Uterus (tissue), 4 donors: ENCODE data around the gene TBX6. TPM values are rescaled to one million over a fixed set of nuclear protein-coding genes. Genes with fewer than 3 reads are reported as not detected.

Experiments
- DNase-seq, 2 donors: peaks; one replicate each; pipeline ENCODE4 v3.0.0-alpha.2; 2019 to 2020
- H3K27ac ChIP-seq, 2 donors: fragments of 200-600 bp; sonication (generic); 1 replicate in 1 of 2; 2 replicates in 1 of 2; pipeline ENCODE4 v1.5.1; 2016 to 2018
- H3K27me3 ChIP-seq, 2 donors: fragments of 200-600 bp; sonication (generic); one replicate each; pipeline ENCODE4 v1.5.1; 2018 to 2019; ENCODE audit warnings: control low read depth in 1 of 2
- H3K36me3 ChIP-seq, 2 donors: fragments of 200-600 bp; sonication (generic); one replicate each; pipeline ENCODE4 v1.5.1; 2019; ENCODE audit warnings: control low read depth in 1 of 2
- H3K4me1 ChIP-seq, 2 donors: fragments of 200-600 bp; sonication (generic); one replicate each; pipeline ENCODE4 v1.5.1; 2018 to 2019; ENCODE audit warnings: control low read depth in 1 of 2
- H3K4me3 ChIP-seq, 2 donors: fragments of 200-600 bp; sonication (generic); 1 replicate in 1 of 2; 2 replicates in 1 of 2; pipeline ENCODE4 v1.5.1; 2018 to 2019; ENCODE audit warnings: mild to moderate bottlenecking in 1 of 2
- H3K9me3 ChIP-seq, 2 donors: fragments of 200-600 bp; sonication (generic); one replicate each; pipeline ENCODE4 v1.5.1; 2019; ENCODE audit warnings: control low read depth in 1 of 2
- POLR2A ChIP-seq, 2 donors: fragments of 450-650 bp; IDR thresholded peaks; one replicate each; pipeline ENCODE4 v1.6.1; 2016; ENCODE audit warnings: antibody characterized with exemption in 2 of 2, mild to moderate bottlenecking in 1 of 2, moderate library complexity in 1 of 2
- intact Hi-C: fragments of 100-400 bp; cut with DNase I; formaldehyde crosslinking; loops from one replicate; pipeline ENCODE4 v1.15.1; 2023; ENCODE audit warnings: low total_unique reads
- total RNA-seq, 4 donors: library from RNA; depleted of rRNA in 3 of 4; stranded (reverse); fragments of >200 nt in 3 of 4; gene quantifications; one replicate each; pipeline versions ENCODE4 v1.1.0 to v1.2.4, GENCODE V29; 2014 to 2023
- TF ChIP-seq, protein P1 (sequence below), 4 experiments: fragments of 200-600 bp in 2 of 4; fragments of 450-650 bp in 2 of 4; sonication (generic) in 2 of 4; IDR thresholded peaks; one replicate each; pipeline ENCODE4 v1.5.1; 2016 to 2019; ENCODE audit warnings: antibody characterized with exemption in 4 of 4, mild to moderate bottlenecking in 2 of 4, moderate library complexity in 1 of 4
- donor health status: DM: yes; HTN: yes; CAD: no.

TBX6 gene, protein sequence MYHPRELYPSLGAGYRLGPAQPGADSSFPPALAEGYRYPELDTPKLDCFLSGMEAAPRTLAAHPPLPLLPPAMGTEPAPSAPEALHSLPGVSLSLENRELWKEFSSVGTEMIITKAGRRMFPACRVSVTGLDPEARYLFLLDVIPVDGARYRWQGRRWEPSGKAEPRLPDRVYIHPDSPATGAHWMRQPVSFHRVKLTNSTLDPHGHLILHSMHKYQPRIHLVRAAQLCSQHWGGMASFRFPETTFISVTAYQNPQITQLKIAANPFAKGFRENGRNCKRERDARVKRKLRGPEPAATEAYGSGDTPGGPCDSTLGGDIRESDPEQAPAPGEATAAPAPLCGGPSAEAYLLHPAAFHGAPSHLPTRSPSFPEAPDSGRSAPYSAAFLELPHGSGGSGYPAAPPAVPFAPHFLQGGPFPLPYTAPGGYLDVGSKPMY
- total RNA-seq = 1 to 10 TPM in 1 of 4 donors, under 1 TPM in 1, not detected in 2; 0.21 to 1.3 TPM

DNA sequence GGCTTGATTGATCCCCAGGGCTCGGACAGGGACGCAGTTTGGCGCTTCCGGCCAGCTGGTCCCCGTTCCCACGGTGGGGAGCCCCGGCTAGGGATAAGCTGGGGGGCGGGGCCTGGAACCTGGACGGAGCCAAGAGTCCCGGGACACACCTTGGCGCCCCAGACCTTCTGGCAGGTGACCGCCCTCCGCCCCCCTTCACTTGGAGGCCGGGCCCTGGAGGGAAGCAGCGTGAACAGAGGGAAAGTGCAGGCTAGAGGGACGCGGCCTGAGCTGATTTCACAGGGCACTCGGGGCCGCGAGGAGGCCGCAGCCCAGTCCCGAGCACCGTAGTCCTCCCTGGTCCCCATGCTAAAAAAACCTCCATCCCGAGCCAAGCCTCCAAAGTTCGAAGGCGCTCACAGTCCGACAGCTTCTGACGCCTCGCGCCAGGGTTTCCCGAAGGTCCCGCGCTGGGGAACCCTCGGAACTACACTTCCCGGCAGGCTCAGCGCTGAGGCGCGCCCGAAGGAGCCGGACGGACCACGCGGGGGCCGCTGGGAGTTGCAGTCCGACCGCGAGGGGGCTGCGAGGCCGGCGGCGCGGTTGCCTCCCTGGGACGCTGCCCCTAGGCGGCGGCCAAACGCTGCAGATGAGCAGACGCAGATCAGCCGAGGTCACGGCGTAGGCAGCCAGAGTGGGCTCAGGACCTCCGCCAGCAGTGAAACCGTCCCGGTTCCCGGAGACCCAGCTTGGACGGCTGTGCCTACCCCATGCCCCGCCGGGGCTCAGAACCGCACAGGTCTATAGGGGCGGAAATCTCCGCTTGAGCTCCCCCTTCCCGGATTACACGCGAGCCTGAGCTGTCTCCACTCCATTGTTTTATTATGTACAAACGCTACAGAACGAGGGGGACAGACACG lies at the start of gene TBX6:
Gene TBX6, minus strand, starts transcription at position 451 of the 899 bp plus-strand sequence. CDS start 731 bp downstream, outside the sequence.
- DNase-seq = peak; percentile 87 to 93
- intact Hi-C loops = no loop called here
- Histone ChIP-seq H3K4me1 (peaks cover 0 to 25% of the 10 kb centered on the region in 2 donors), H3K9me3 (no peaks in the 10 kb centered on the region), H3K4me3 (peak within 1 kb of the TSS; percentile 31 to 40), H3K36me3 (no peaks in the 10 kb centered on the region), H3K27me3 (no peaks in the 10 kb centered on the region), H3K27ac (peak within 1 kb of the TSS; percentile 74 to 91)
- peak; percentile 41 to 52 for TF ChIP-seq POLR2A (IDR thresholded peaks at IDR 0.05)
- TF ChIP-seq, protein P1, sequence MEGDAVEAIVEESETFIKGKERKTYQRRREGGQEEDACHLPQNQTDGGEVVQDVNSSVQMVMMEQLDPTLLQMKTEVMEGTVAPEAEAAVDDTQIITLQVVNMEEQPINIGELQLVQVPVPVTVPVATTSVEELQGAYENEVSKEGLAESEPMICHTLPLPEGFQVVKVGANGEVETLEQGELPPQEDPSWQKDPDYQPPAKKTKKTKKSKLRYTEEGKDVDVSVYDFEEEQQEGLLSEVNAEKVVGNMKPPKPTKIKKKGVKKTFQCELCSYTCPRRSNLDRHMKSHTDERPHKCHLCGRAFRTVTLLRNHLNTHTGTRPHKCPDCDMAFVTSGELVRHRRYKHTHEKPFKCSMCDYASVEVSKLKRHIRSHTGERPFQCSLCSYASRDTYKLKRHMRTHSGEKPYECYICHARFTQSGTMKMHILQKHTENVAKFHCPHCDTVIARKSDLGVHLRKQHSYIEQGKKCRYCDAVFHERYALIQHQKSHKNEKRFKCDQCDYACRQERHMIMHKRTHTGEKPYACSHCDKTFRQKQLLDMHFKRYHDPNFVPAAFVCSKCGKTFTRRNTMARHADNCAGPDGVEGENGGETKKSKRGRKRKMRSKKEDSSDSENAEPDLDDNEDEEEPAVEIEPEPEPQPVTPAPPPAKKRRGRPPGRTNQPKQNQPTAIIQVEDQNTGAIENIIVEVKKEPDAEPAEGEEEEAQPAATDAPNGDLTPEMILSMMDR (IDR thresholded peaks at IDR 0.05) = peak; percentile 68 to 99 (median 92)

DNA sequence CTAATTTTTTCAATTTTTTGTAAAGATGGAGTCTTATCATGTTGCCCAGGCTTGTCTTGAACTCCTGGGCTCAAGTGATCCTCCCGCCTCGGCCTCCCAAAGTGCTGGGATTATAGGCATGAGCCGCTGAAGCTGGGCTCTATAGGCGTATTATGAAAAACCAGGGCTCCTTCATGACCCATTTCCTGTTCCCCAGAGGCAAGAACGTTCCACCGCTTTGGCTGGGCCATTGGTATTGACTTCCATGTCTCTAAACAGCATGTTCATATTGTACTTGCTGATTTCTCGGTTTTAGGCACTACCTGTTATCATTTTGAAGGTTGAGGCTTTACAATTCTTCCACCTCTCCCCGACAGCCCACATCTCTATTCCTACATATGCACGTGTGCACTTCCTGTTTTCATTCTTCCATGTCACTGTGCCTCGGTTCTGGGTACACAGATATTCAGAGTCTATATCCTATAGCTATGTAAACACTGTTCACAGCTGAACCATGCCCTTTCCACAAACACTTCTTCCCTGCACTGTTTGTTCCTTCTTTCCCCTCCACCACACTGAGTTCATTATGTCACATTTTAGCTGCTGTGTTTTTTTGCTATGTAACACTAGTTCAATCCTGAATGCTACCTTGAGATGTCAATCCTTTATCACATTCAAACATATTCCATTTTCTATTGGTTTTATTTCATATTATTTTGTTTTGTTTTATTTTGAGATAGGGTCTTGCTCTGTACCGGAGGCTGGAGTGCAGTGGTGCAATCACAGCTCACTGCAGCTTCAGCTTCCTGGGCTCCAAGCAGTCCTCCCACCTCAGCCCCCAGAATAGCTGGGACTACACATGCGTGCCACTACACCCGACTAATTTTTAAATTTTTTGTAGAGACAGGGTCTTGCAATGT lies 48.1 kb upstream of the TBX6 start:
- intact Hi-C loops = no loop called here
- Histone ChIP-seq H3K4me1 (no peaks in the 10 kb centered on the region), H3K36me3 (no peaks in the 10 kb centered on the region), H3K9me3 (no peaks in the 10 kb centered on the region), H3K4me3 (no peak overlapping the region), H3K27ac (no peak overlapping the region), H3K27me3 (no peaks in the 10 kb centered on the region)
- TF ChIP-seq, protein P1 (IDR thresholded peaks at IDR 0.05) = no peak
- no peak for TF ChIP-seq POLR2A (IDR thresholded peaks at IDR 0.05)
- no peak for DNase-seq

DNA sequence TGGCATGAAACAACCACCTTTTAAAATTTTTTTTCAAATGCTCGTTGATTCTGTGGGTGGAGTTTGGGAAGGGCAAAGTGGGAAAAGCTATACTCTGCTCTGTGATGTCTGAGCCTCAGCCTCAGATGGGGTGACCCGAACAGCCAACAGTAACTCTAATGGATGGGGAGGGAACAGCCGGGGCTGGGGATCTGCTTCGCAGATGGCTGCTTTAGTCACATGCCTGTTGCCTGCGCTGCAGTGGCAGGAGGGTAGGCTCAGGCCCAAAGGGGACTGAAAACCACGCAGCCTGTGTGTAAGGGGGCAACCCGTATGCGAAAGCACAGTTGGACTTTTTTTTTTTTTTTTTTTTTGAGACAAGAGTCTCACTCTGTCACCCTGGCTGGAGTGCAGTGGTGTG lies 46.2 kb upstream of the TBX6 start:
- no peaks in the 10 kb centered on the region for H3K4me1 ChIP-seq

DNA sequence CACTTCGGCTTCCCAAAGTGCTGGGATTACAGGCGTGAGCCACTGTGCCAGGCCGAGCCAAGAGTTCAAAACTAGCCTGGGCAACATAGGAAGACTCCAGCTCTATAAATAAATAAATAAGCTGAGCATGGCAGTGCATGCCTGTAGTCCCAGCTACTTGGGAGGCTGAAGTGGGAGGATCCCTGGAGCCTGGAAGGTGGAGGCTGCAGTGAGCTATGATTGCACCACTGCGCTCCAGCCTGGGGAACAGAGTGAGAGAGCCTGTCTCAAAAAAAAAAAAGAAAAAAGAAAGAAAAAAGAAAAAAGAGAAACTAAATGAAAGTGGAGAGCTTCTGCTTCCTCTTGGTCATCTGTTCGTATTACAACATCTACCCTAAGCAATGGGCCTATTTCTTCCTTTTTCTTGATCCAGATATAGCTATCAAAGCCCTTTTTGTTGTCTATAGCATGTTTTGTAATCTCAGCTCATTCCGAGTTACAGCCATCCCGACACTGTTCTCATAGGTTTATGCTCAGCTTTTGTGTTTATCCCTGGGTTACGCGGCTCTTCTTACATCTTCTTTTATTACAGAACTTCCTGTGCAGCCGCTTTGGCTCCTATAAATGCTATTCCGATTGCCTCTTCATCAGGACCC lies 45.4 kb upstream of the TBX6 start:
- H3K9me3 ChIP-seq = no peaks in the 10 kb centered on the region
- no peaks in the 10 kb centered on the region for H3K27me3 ChIP-seq
- no peaks in the 10 kb centered on the region for H3K4me1 ChIP-seq
- DNase-seq = no peak
- no peak overlapping the region for H3K27ac ChIP-seq
- H3K4me3 ChIP-seq = no peak overlapping the region
- intact Hi-C loops = no loop called here
- H3K36me3 ChIP-seq = no peaks in the 10 kb centered on the region
- TF ChIP-seq, protein P1 (IDR thresholded peaks at IDR 0.05) = no peak
- TF ChIP-seq POLR2A (IDR thresholded peaks at IDR 0.05) = no peak

More for the DNA sequence above, 46.2 kb upstream of the TBX6 start:
- H3K9me3 ChIP-seq = no peaks in the 10 kb centered on the region
- no peaks in the 10 kb centered on the region for H3K27me3 ChIP-seq
- no peak overlapping the region for H3K27ac ChIP-seq
- TF ChIP-seq, protein P1 (IDR thresholded peaks at IDR 0.05) = no peak
- TF ChIP-seq POLR2A (IDR thresholded peaks at IDR 0.05) = no peak
- H3K4me3 ChIP-seq = no peak overlapping the region
- intact Hi-C loops = no loop called here
- H3K36me3 ChIP-seq = no peaks in the 10 kb centered on the region
- no peak for DNase-seq
